Type B pancreatic cell (in vitro differentiated cells): ENCODE measurements around the gene FOXF1. TPM values are rescaled to one million over a fixed set of nuclear protein-coding genes. Genes with fewer than 3 reads are reported as not detected.
A peak's percentile ranks its signal among the peaks of the same experiment; 100 is the strongest.

ENCODE experiments used
- DNase-seq: peaks from one replicate; pipeline ENCODE4 v3.0.0; 2021; ENCODE audit warnings: mixed read lengths; ENCODE audit not compliant: unreplicated experiment; ENCODE audit errors: extremely low spot score
- H3K27ac Mint-ChIP-seq: 2 replicates; pipeline ENCODE4 v1.8.0; 2021; ENCODE audit warnings: mild to moderate bottlenecking, mixed read lengths
- H3K27me3 Mint-ChIP-seq: 2 replicates; pipeline ENCODE4 v1.8.0; 2021; ENCODE audit warnings: mixed read lengths
- H3K36me3 Mint-ChIP-seq: 2 replicates; pipeline ENCODE4 v1.8.0; 2021; ENCODE audit warnings: mixed read lengths
- H3K4me1 Mint-ChIP-seq: one replicate; pipeline ENCODE4 v1.8.0; 2021; ENCODE audit warnings: mixed read lengths; ENCODE audit not compliant: unreplicated experiment
- H3K4me3 Mint-ChIP-seq: 2 replicates; pipeline ENCODE4 v1.8.0; 2021; ENCODE audit warnings: mild to moderate bottlenecking, mixed read lengths
- H3K9me3 Mint-ChIP-seq: 2 replicates; pipeline ENCODE4 v1.8.0; 2021; ENCODE audit warnings: mixed read lengths
- CTCF ChIP-seq: fragments of 200-600 bp; sonication (generic); conservative IDR thresholded peaks from 2 replicates; pipeline ENCODE4 v1.5.0; 2021; ENCODE audit warnings: antibody characterized with exemption, mild to moderate bottlenecking
- total RNA-seq: library from RNA; stranded (reverse); gene quantifications from 2 replicates; pipeline ENCODE4 v1.2.1, GENCODE V29; 2021; ENCODE audit warnings: low replicate concordance

Gene FOXF1
- total RNA-seq, 1 donor from 2014 or later: 3.4 TPM

GRCh38 chr16:86542756-86543750 is 32.7 kb downstream of the FOXF1 start:
- H3K36me3 Mint-ChIP-seq: peaks cover 6% of the 10 kb centered on the region
- no peaks in the 10 kb centered on the region for H3K4me1 Mint-ChIP-seq
- no peak overlapping the region for H3K27ac Mint-ChIP-seq
- DNase-seq: no peak
- no peak overlapping the region for H3K4me3 Mint-ChIP-seq
- no peaks in the 10 kb centered on the region for H3K9me3 Mint-ChIP-seq
- TF ChIP-seq CTCF: no peak
- peaks cover 4% of the 10 kb centered on the region for H3K27me3 Mint-ChIP-seq

- peaks cover 6% of the 10 kb centered on the region for H3K36me3 Mint-ChIP-seq
- H3K27ac Mint-ChIP-seq: no peak overlapping the region
- no peaks in the 10 kb centered on the region for H3K9me3 Mint-ChIP-seq
- TF ChIP-seq CTCF: no peak
- H3K4me1 Mint-ChIP-seq: no peaks in the 10 kb centered on the region
- peaks cover 4% of the 10 kb centered on the region for H3K27me3 Mint-ChIP-seq
- DNase-seq: no peak
- H3K4me3 Mint-ChIP-seq: no peak overlapping the region
Measured at GRCh38 chr16:86545481-86545880, 35.2 kb downstream of the FOXF1 start.

- no peak overlapping the region for H3K4me3 Mint-ChIP-seq
- DNase-seq: no peak
- H3K27me3 Mint-ChIP-seq: peaks cover 4% of the 10 kb centered on the region
- H3K4me1 Mint-ChIP-seq: no peaks in the 10 kb centered on the region
- TF ChIP-seq CTCF: no peak
- no peak overlapping the region for H3K27ac Mint-ChIP-seq
- peaks cover 6% of the 10 kb centered on the region for H3K36me3 Mint-ChIP-seq
- no peaks in the 10 kb centered on the region for H3K9me3 Mint-ChIP-seq
Measured at GRCh38 chr16:86545954-86546637, 35.8 kb downstream of the FOXF1 start.

GRCh38 chr16:86546638-86547013 is 36.3 kb downstream of the FOXF1 start:
- no peaks in the 10 kb centered on the region for H3K4me1 Mint-ChIP-seq
- no peaks in the 10 kb centered on the region for H3K9me3 Mint-ChIP-seq
- H3K36me3 Mint-ChIP-seq: peaks cover 6% of the 10 kb centered on the region
- H3K4me3 Mint-ChIP-seq: peak overlapping the region; percentile 46
- no peak for DNase-seq
- peaks cover 4% of the 10 kb centered on the region for H3K27me3 Mint-ChIP-seq
- H3K27ac Mint-ChIP-seq: no peak overlapping the region
- no peak for TF ChIP-seq CTCF

- Mint-ChIP-seq H3K9me3 (no peaks in the 10 kb centered on the region), H3K4me3 (no peak overlapping the region), H3K27ac (no peak overlapping the region), H3K36me3 (peaks cover 6% of the 10 kb centered on the region), H3K27me3 (peaks cover 4% of the 10 kb centered on the region), H3K4me1 (peaks cover 1% of the 10 kb centered on the region)
- DNase-seq: no peak
- no peak for TF ChIP-seq CTCF
Measured at GRCh38 chr16:86547286-86547685, 37.0 kb downstream of the FOXF1 start.
